HG03342 (cell line): Measurements from ENCODE around the gene RUNX3.

Source experiments
- ATAC-seq: cut with Tn5 transposase; IDR thresholded peaks from one replicate; pipeline ENCODE4 v1.9.1; 2021; ENCODE audit warnings: mild to moderate bottlenecking, moderate library complexity; ENCODE audit not compliant: unreplicated experiment

The RUNX3 gene

GRCh38 chr1:24888971-24889676 lies 41.0 kb downstream of the RUNX3 start:
- no peak for ATAC-seq

GRCh38 chr1:24888061-24888970 lies 41.8 kb downstream of the RUNX3 start:
- no peak for ATAC-seq

- no peak for ATAC-seq
Measured at GRCh38 chr1:24886241-24886640, 43.8 kb downstream of the RUNX3 start.

GRCh38 chr1:24884751-24885150 lies 45.3 kb downstream of the RUNX3 start:
- no peak for ATAC-seq

GRCh38 chr1:24881034-24881433 lies 49.0 kb downstream of the RUNX3 start:
- no peak for ATAC-seq

- ATAC-seq = no peak
Measured at GRCh38 chr1:24878775-24879742, 51.0 kb downstream of the RUNX3 start.

GRCh38 chr1:24878045-24878444 lies 52.0 kb downstream of the RUNX3 start:
- no peak for ATAC-seq

GRCh38 chr1:24875991-24876506 lies 54.0 kb downstream of the RUNX3 start:
- ATAC-seq = no peak

- no peak for ATAC-seq
Measured at GRCh38 chr1:24875257-24875656, 54.8 kb downstream of the RUNX3 start.

GRCh38 chr1:24874611-24875234 lies 55.4 kb downstream of the RUNX3 start:
- no peak for ATAC-seq

- no peak for ATAC-seq
Measured at GRCh38 chr1:24874056-24874455, 56.0 kb downstream of the RUNX3 start.

- no peak for ATAC-seq
Measured at GRCh38 chr1:24873148-24873547, 56.9 kb downstream of the RUNX3 start.

GRCh38 chr1:24872061-24872850 lies 57.8 kb downstream of the RUNX3 start:
- no peak for ATAC-seq

GRCh38 chr1:24871306-24871901 lies 58.7 kb downstream of the RUNX3 start:
- ATAC-seq = no peak

- no peak for ATAC-seq
Measured at GRCh38 chr1:24870551-24871195, 59.4 kb downstream of the RUNX3 start.

- ATAC-seq = no peak
Measured at GRCh38 chr1:24868016-24868875, 61.8 kb downstream of the RUNX3 start.

GRCh38 chr1:24867084-24867870 lies 62.8 kb downstream of the RUNX3 start:
- ATAC-seq = no peak
